Calu3 (cell line): Measurements from ENCODE around the gene RIMS4. TPM values are rescaled to one million over a fixed set of nuclear protein-coding genes. Genes with fewer than 3 reads are reported as not detected.

ENCODE experiments used
- BruUV-seq: library from RNA; stranded (reverse); fragments of 400-500 nt; replicated peaks from 2 replicates; lab custom pipeline; 2021; lab: Mats Ljungman, UMichigan
- CTCF ChIA-PET: fragments of 300-600 bp; sonication (Branson Sonifier 250); formaldehyde crosslinking; loops from one replicate; lab custom pipeline; 2022; ENCODE audit warnings: antibody characterized with exemption; lab: Charles Lee
- DNase-seq: peaks from one replicate; pipeline ENCODE4 v3.0.0; 2022
- H3K27ac Mint-ChIP-seq: one replicate; pipeline ENCODE4 v1.8.0; 2022; ENCODE audit warnings: mixed read lengths; ENCODE audit not compliant: unreplicated experiment
- H3K27me3 Mint-ChIP-seq: one replicate; pipeline ENCODE4 v1.8.0; 2022; ENCODE audit warnings: mixed read lengths; ENCODE audit not compliant: unreplicated experiment
- H3K36me3 Mint-ChIP-seq: one replicate; pipeline ENCODE4 v1.8.0; 2022; ENCODE audit warnings: mild to moderate bottlenecking, moderate library complexity, mixed read lengths; ENCODE audit not compliant: insufficient read depth, unreplicated experiment
- H3K4me1 Mint-ChIP-seq: one replicate; pipeline ENCODE4 v1.8.0; 2022; ENCODE audit warnings: mild to moderate bottlenecking, low read depth, mixed read lengths; ENCODE audit not compliant: unreplicated experiment
- H3K4me3 Mint-ChIP-seq: one replicate; pipeline ENCODE4 v1.8.0; 2022; ENCODE audit warnings: mild to moderate bottlenecking, low read depth, moderate library complexity, mixed read lengths; ENCODE audit not compliant: unreplicated experiment
- H3K9me3 Mint-ChIP-seq: one replicate; pipeline ENCODE4 v1.8.0; 2022; ENCODE audit warnings: low read depth, mixed read lengths; ENCODE audit not compliant: unreplicated experiment
- CTCF ChIP-seq: fragments of 200-600 bp; IDR thresholded peaks from one replicate; pipeline ENCODE4 v1.8.0; 2022; ENCODE audit warnings: antibody characterized with exemption; ENCODE audit not compliant: unreplicated experiment
- intact Hi-C: fragments of 100-400 bp; cut with micrococcal nuclease; formaldehyde crosslinking; loops from one replicate; pipeline ENCODE4 v1.10.0; 2022; ENCODE audit not compliant: unreplicated experiment
- total RNA-seq: library from RNA; stranded (reverse); gene quantifications from 2 replicates; pipeline ENCODE4 v1.2.3, GENCODE V29; 2022

The RIMS4 gene
- total RNA-seq, 1 experiment from 2014 or later: 0.40 TPM

GRCh38 chr20:44727651-44728050 lies 82.7 kb downstream of the RIMS4 start:
- no peak for DNase-seq
- peaks cover 63% of the 10 kb centered on the region for H3K4me1 Mint-ChIP-seq
- H3K9me3 Mint-ChIP-seq: no peaks in the 10 kb centered on the region
- no peak for TF ChIP-seq CTCF
- BruUV-seq: no TSS peak
- H3K4me3 Mint-ChIP-seq: no peak overlapping the region
- peak overlapping the region; percentile 84 for H3K27ac Mint-ChIP-seq
- CTCF ChIA-PET: interaction anchor here (3.0 to 7.8 kb wide), 3 partner anchors 11 to 44 kb away, joined by 7 to 131 read pairs (median 12); partner anchors contain the start of gene CCN5
- intact Hi-C loops: no loop called here
- no peaks in the 10 kb centered on the region for H3K27me3 Mint-ChIP-seq
- H3K36me3 Mint-ChIP-seq: peaks cover 12% of the 10 kb centered on the region

GRCh38 chr20:44727039-44727438 lies 83.3 kb downstream of the RIMS4 start:
- Mint-ChIP-seq H3K36me3 (peaks cover 7% of the 10 kb centered on the region), H3K4me1 (peaks cover 63% of the 10 kb centered on the region), H3K27ac (no peak overlapping the region), H3K27me3 (no peaks in the 10 kb centered on the region), H3K4me3 (no peak overlapping the region), H3K9me3 (no peaks in the 10 kb centered on the region)
- TF ChIP-seq CTCF: no peak
- intact Hi-C loops: no loop called here
- DNase-seq: no peak
- no TSS peak for BruUV-seq
- CTCF ChIA-PET: interaction anchor here (3.5 kb wide), 1 partner anchor 12 kb away, joined by 12 read pairs; the partner anchor contains the start of gene CCN5

- TF ChIP-seq CTCF: no peak
- Mint-ChIP-seq H3K36me3 (peaks cover 7% of the 10 kb centered on the region), H3K27me3 (no peaks in the 10 kb centered on the region), H3K4me1 (peaks cover 64% of the 10 kb centered on the region), H3K27ac (no peak overlapping the region), H3K9me3 (no peaks in the 10 kb centered on the region), H3K4me3 (no peak overlapping the region)
- intact Hi-C loops: no loop called here
- no TSS peak for BruUV-seq
- no peak for DNase-seq
- CTCF ChIA-PET: no interaction called here
Observed at GRCh38 chr20:44725837-44726236, 84.5 kb downstream of the RIMS4 start.

- no peak for TF ChIP-seq CTCF
- CTCF ChIA-PET: interaction anchor here (0.6 kb wide), 1 partner anchor 10 kb away, joined by 4 read pairs; the partner anchor contains the start of gene CCN5
- H3K27me3 Mint-ChIP-seq: no peaks in the 10 kb centered on the region
Observed at GRCh38 chr20:44724423-44725091, 85.8 kb downstream of the RIMS4 start.

More at GRCh38 chr20:44724423-44725091, 85.8 kb downstream of the RIMS4 start:
- intact Hi-C loops: no loop called here
- H3K4me3 Mint-ChIP-seq: no peak overlapping the region
- no peaks in the 10 kb centered on the region for H3K9me3 Mint-ChIP-seq
- no peak overlapping the region for H3K27ac Mint-ChIP-seq
- H3K4me1 Mint-ChIP-seq: peaks cover 66% of the 10 kb centered on the region
- peaks cover 7% of the 10 kb centered on the region for H3K36me3 Mint-ChIP-seq
- DNase-seq: no peak
- no TSS peak for BruUV-seq
